ENCODE results near the gene PHF11. TPM values are rescaled to one million over a fixed set of nuclear protein-coding genes. Genes with fewer than 3 reads are reported as not detected.
A peak's percentile ranks its signal among the peaks of the same experiment; 100 is the strongest.

The PHF11 gene
- total and polyA plus RNA-seq, 2 of the 13 experiments (the other 11 are each of a cell fraction or from before 2014, with no cell fraction given), result 15.8 to 22.0 TPM

DNA sequence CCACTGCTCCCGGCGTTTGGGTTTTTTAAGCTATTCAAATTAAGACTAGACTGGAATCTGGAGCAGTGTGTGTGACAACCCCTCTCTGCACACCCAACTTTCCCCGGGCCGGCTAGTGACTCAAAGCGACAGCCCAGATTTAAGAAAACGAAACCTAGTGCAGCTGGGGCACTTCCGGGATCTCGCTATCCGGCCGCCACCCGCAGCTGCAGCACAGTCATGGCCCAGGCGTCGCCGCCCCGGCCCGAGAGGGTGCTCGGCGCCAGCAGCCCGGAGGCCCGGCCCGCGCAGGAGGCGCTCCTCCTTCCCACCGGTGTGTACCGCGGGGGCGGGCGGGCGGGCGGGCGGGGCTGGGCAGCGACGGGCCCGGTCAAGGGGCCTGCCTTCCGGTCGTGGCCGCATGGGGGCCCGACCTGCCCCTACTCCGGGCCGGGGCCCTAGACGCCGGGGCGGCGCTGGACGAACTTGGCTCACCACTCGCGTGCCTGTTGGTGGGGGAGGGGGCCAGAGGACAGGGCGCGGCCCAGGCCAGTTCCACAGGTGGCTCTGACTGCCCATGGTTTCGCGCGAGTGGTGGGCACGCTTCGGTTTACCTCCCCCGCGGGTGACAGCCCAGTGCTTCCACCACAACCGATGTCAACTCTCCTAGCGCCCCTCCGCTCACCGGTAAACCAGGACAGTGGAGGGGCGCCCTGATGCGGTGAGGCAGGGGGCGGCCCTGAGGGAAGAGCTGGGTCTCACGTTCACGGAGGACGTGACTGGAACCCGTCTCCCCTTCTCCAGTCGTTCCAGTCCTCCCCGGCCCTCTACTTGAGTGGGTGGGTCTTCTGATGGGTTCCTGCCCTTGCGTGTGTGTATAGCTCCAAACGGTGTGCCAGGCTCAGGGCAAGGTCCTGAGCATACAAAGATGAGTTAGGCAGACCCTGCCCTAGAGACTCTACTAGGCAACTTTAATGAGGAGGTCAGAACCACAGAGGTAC is at the start of gene PHF11 (continued):
- TF ChIP-seq AHDC1 (CRISPR knock-in tag; IDR thresholded peaks at IDR 0.05; ENCODE audit: borderline replicate concordance) (no peak), ZNF121 (CRISPR knock-in tag; IDR thresholded peaks at IDR 0.05) (peak; percentile 48), GPN1 (CRISPR knock-in tag; IDR thresholded peaks at IDR 0.05; ENCODE audit: borderline replicate concordance) (no peak), POLR2A (IDR thresholded peaks at IDR 0.05; ENCODE audit: insufficient read depth in 1 of 2, low read depth in 2 of 2, low read length in 2 of 2) (peak; percentile 7 to 68; a peak in 3 of 4 replicates), ZNF777 (CRISPR knock-in tag; IDR thresholded peaks at IDR 0.05) (0 out of 2 replicates have a peak, but pooled peaks have one; percentile 39), ZBTB8A (CRISPR knock-in tag; IDR thresholded peaks at IDR 0.05; ENCODE audit: borderline replicate concordance, low read depth) (no peak), AGO2 (optimal IDR thresholded peaks at IDR 0.05; ENCODE audit: low read depth, low read length) (peak; percentile 62), ZMYM2 (CRISPR knock-in tag; IDR thresholded peaks at IDR 0.05) (no peak), ZNF766 (CRISPR knock-in tag; IDR thresholded peaks at IDR 0.05; ENCODE audit: borderline replicate concordance) (no peak), GABPA (IDR thresholded peaks at IDR 0.05; ENCODE audit: low read depth, low read length) (no peak), GABPA (CRISPR knock-in tag; IDR thresholded peaks at IDR 0.05; ENCODE audit: low read depth) (no peak), MYC (CRISPR knock-in tag; IDR thresholded peaks at IDR 0.05; ENCODE audit: borderline replicate concordance) (peak; percentile 79), ZNF432 (CRISPR knock-in tag; IDR thresholded peaks at IDR 0.05; ENCODE audit: borderline replicate concordance) (no peak), GABPB1 (CRISPR knock-in tag; IDR thresholded peaks at IDR 0.05) (peak; percentile 84), SMAD1 (CRISPR knock-in tag; IDR thresholded peaks at IDR 0.05; ENCODE audit: borderline replicate concordance, low read depth) (no peak), ZNF350 (CRISPR knock-in tag; IDR thresholded peaks at IDR 0.05; ENCODE audit: borderline replicate concordance, low read depth) (no peak), ZNF746 (CRISPR knock-in tag; IDR thresholded peaks at IDR 0.05) (0 out of 2 replicates have a peak, but pooled peaks have one; percentile 1), ARHGAP35 (CRISPR knock-in tag; IDR thresholded peaks at IDR 0.05; ENCODE audit: borderline replicate concordance) (no peak; the same call in 1 of the 2 replicates), ZNF232 (CRISPR knock-in tag; IDR thresholded peaks at IDR 0.05; ENCODE audit: borderline replicate concordance) (no peak), IRF2 (CRISPR knock-in tag; IDR thresholded peaks at IDR 0.05) (no peak)
- TF ChIP-seq, protein P1, sequence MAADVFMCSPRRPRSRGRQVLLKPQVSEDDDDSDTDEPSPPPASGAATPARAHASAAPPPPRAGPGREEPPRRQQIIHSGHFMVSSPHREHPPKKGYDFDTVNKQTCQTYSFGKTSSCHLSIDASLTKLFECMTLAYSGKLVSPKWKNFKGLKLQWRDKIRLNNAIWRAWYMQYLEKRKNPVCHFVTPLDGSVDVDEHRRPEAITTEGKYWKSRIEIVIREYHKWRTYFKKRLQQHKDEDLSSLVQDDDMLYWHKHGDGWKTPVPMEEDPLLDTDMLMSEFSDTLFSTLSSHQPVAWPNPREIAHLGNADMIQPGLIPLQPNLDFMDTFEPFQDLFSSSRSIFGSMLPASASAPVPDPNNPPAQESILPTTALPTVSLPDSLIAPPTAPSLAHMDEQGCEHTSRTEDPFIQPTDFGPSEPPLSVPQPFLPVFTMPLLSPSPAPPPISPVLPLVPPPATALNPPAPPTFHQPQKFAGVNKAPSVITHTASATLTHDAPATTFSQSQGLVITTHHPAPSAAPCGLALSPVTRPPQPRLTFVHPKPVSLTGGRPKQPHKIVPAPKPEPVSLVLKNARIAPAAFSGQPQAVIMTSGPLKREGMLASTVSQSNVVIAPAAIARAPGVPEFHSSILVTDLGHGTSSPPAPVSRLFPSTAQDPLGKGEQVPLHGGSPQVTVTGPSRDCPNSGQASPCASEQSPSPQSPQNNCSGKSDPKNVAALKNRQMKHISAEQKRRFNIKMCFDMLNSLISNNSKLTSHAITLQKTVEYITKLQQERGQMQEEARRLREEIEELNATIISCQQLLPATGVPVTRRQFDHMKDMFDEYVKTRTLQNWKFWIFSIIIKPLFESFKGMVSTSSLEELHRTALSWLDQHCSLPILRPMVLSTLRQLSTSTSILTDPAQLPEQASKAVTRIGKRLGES (CRISPR knock-in tag; IDR thresholded peaks at IDR 0.05; ENCODE audit: borderline replicate concordance), result no peak

Data from HepG2 (cell line).